ENCODE measurements around the gene IDE. TPM values are rescaled to one million over a fixed set of nuclear protein-coding genes. Genes with fewer than 3 reads are reported as not detected.

Gene IDE
- total RNA-seq, 2 experiments from 2014 or later = 30.1 to 33.2 TPM

- H3K4me1 Mint-ChIP-seq (ENCODE audit: low read depth) = peaks cover 49% of the 10 kb centered on the region
- H3K4me3 Mint-ChIP-seq = no peak overlapping the region
- POLR2A ChIA-PET = interaction anchor here (0.9 kb wide), 1 partner anchor 22 kb away, joined by 3 read pairs; no protein-coding TSS in a partner anchor
- ATAC-seq = no peak
- no peaks in the 10 kb centered on the region for H3K9me3 Mint-ChIP-seq
- CTCF ChIA-PET = no interaction called here
- peaks cover 15% of the 10 kb centered on the region for H3K36me3 Mint-ChIP-seq (ENCODE audit: low read depth)
- H3K27me3 Mint-ChIP-seq = no peaks in the 10 kb centered on the region
- no peak for DNase-seq
- intact Hi-C loops (cut with micrococcal nuclease) = no loop called here
- no peak overlapping the region for H3K27ac Mint-ChIP-seq
- TF ChIP-seq CTCF (IDR thresholded peaks at IDR 0.05) = no peak
Measured at GRCh38 chr10:92569071-92569470, 4.8 kb downstream of the IDE start.

- peak overlapping the region; percentile 31 for H3K27ac Mint-ChIP-seq
- H3K4me3 Mint-ChIP-seq = no peak overlapping the region
- intact Hi-C loops (cut with micrococcal nuclease) = no loop called here
- H3K9me3 Mint-ChIP-seq = no peaks in the 10 kb centered on the region
- no peak for DNase-seq
- ChIA-PET POLR2A (no interaction called here), CTCF (interaction anchor here (0.6 to 1.5 kb wide), 2 partner anchors 18 to 40 kb away, joined by 3 read pairs; no protein-coding TSS in a partner anchor)
- peak; percentile 45 for ATAC-seq
- H3K27me3 Mint-ChIP-seq = no peaks in the 10 kb centered on the region
- H3K4me1 Mint-ChIP-seq (ENCODE audit: low read depth) = peaks cover 49% of the 10 kb centered on the region
- H3K36me3 Mint-ChIP-seq (ENCODE audit: low read depth) = peaks cover 19% of the 10 kb centered on the region
- no peak for TF ChIP-seq CTCF (IDR thresholded peaks at IDR 0.05)
Measured at GRCh38 chr10:92567952-92568600, 5.8 kb downstream of the IDE start.

GRCh38 chr10:92562424-92562823, 11.5 kb downstream of the IDE start:
- Mint-ChIP-seq H3K4me3 (no peak overlapping the region), H3K9me3 (peaks cover 5% of the 10 kb centered on the region), H3K36me3 (ENCODE audit: low read depth) (peaks cover 47% of the 10 kb centered on the region), H3K4me1 (ENCODE audit: low read depth) (peaks cover 17% of the 10 kb centered on the region), H3K27me3 (no peaks in the 10 kb centered on the region), H3K27ac (peak overlapping the region; percentile 34)
- ChIA-PET POLR2A (no interaction called here), CTCF (interaction anchor here (1.4 kb wide), 1 partner anchor 11 kb away, joined by 3 read pairs; no protein-coding TSS in a partner anchor)
- DNase-seq (no peak), ATAC-seq (no peak)
- intact Hi-C loops (cut with micrococcal nuclease) = no loop called here
- no peak for TF ChIP-seq CTCF (IDR thresholded peaks at IDR 0.05)

- Mint-ChIP-seq H3K27me3 (no peaks in the 10 kb centered on the region), H3K9me3 (peaks cover 6% of the 10 kb centered on the region), H3K36me3 (ENCODE audit: low read depth) (peaks cover 62% of the 10 kb centered on the region), H3K4me1 (ENCODE audit: low read depth) (peaks cover 4% of the 10 kb centered on the region), H3K27ac (no peak overlapping the region), H3K4me3 (no peak overlapping the region)
- DNase-seq = no peak
- no peak for TF ChIP-seq CTCF (IDR thresholded peaks at IDR 0.05)
- ChIA-PET POLR2A (no interaction called here), CTCF (no interaction called here)
- intact Hi-C loops (cut with micrococcal nuclease) = no loop called here
- ATAC-seq = no peak
Measured at GRCh38 chr10:92559046-92559445, 14.8 kb downstream of the IDE start.

- TF ChIP-seq CTCF (IDR thresholded peaks at IDR 0.05) = no peak
- POLR2A ChIA-PET = no interaction called here
- Mint-ChIP-seq H3K27ac (no peak overlapping the region), H3K4me1 (ENCODE audit: low read depth) (peaks cover 4% of the 10 kb centered on the region), H3K9me3 (peaks cover 12% of the 10 kb centered on the region), H3K4me3 (no peak overlapping the region), H3K36me3 (ENCODE audit: low read depth) (peaks cover 55% of the 10 kb centered on the region), H3K27me3 (no peaks in the 10 kb centered on the region)
- intact Hi-C loops (cut with micrococcal nuclease) = no loop called here
- DNase-seq (no peak), ATAC-seq (no peak)
- CTCF ChIA-PET = no interaction called here
Measured at GRCh38 chr10:92553959-92554358, 19.9 kb downstream of the IDE start.

All from activated CD8-positive, alpha-beta T cell treated with anti-CD3 and anti-CD28 coated beads for 36 hours (primary cell).